NCI-H524 (cell line): ENCODE measurements around the gene ZFR.
"Not testable (repeated sequence)": the region's sequence is repeated elsewhere in the genome, so short reads cannot be mapped to it uniquely, and the experiment has no call there.

ENCODE experiments used
- DNase-seq, 2 experiments: peaks; one replicate each; lab custom pipeline; 2025; lab: John Stamatoyannopoulos, UW

The ZFR gene

GRCh38 chr5:32444431-32445286, at the start of gene ZFR:
TSS of gene ZFR (minus strand) at chr5:32444740. CDS start at chr5:32444658, 82 bp downstream.
- peak; percentile 80 to 92 for DNase-seq

DNA sequence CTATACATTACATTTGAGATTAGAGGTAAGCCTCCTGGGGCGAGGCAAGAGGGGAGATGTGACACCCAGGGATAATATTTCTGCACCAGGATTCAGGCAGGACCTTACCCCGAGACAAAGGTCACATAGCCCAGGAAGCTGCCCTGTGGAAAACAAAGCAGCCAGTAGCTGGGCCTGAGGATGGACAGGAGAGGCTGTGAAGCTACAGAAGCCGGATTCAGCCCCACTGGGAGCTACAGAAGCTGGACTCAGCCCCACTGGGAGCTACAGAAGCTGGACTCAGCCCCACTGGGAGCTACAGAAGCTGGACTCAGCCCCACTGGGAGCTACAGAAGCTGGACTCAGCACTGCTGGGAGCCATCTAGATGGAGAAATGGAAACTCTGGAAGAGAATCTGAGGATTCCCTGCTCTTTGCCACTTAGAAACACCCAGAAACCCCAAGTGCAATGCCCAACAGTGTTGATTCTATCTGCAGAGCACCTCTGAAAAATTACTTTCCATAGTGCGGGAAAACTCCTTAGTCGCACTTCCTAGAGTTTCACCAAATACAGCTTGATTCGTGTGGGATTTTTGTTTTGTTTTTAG, 46.5 kb upstream of the ZFR start:
- no peak for DNase-seq

DNA sequence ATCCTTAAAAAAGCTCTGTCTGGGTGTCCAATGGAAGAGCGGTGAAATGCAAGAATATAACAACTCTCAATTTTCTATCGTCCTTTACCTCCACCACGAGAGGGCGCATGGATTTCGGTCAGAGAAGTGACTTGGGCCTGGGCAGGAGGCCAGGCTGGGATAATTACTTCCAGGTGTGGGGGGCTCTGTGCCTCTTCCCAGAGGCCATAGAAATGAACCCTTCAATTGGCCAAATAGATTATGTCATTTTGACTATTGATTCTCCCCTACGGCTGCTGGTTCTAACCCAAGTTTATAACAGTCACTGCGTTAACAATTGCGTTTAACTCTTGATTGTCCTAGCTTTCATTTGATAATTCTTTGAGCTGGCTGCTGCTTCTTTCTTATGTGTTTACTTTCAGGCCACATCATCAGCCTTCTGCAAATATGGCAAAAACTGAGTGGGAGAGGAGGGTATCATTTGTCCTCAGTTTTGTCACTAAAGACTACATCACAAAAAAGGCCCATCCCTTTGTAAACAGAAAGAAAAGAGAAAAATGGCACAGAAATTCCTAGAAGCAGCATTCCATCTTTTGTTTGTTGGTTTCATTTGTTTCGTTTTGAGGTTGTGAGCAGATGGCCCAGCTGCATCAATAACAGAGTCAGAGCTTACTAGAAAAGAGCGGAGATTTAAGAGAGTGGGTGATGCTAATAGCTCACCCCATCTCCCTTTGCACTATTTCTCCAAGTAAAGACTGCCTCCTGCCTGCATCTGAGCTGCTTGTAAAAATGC, 45.4 kb upstream of the ZFR start:
- DNase-seq, result peak; percentile 82 to 93

- no peak for DNase-seq
These were observed 42.9 kb upstream of the ZFR start for GRCh38 chr5:32487424-32487823.

DNA sequence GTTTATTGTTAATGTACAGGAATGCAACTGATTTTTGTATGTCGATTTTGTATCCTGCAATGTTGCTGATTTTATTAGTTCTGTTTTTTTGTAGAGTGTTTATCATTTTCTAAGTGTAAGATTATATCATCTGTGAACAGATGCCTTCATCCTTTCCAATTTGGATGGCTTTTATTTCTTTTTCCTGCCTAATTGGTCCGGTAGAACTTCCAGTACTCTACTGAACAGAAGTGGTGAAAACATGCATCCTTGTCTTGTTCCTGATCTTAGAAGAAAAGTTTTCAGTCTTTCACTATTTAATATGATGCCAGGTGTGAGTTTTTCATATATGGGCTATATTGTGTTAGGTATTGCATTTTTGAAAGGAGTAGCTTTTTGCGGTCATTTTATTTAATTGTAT, 42.5 kb upstream of the ZFR start:
- DNase-seq, result no peak

DNA sequence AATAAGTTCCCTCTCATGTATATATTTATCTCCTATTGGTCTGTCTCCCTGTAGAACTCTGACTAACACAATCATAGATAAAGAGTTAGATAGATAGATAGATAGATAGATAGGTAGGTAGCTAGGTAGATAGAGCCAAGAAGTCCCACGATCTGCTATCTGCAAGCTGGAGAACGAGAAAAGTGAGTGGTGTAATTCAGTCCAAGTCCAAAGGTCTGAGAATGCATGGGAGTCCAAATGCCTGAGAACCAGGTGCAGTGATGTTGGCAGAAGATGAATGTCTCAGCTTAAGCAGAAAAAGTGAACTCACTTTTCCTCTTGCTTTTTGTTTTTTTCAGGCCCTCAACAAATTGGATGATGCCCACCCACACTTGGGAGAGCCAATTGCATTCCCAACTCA, 37.7 kb upstream of the ZFR start:
- no peak for DNase-seq

DNA sequence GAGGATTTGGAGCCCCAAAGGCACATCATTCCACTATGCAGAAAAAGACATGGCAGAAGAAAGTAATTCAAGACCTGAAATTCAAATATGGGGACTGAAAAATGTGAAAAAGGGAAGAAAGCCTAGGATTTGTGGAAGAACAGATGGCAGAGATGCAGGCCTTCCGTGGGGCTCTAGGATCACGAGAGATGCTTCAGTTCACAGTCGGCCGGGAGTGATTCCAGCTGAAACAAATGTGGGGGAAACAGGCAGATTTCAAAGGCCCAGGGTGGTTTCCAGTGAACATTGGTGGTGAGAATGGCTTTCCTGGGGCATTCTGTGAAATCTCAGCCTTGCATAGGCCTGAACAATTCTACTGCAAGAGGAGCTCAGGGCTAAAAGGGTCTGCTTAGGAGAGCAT, 34.6 kb upstream of the ZFR start:
- DNase-seq, result no peak

- DNase-seq, result peak in 1 of 2 experiments; percentile 41
These were observed 32.4 kb upstream of the ZFR start for GRCh38 chr5:32476891-32477290.

- DNase-seq, result peak; percentile 55 to 77
These were observed 31.0 kb upstream of the ZFR start for GRCh38 chr5:32475334-32476097.

DNA sequence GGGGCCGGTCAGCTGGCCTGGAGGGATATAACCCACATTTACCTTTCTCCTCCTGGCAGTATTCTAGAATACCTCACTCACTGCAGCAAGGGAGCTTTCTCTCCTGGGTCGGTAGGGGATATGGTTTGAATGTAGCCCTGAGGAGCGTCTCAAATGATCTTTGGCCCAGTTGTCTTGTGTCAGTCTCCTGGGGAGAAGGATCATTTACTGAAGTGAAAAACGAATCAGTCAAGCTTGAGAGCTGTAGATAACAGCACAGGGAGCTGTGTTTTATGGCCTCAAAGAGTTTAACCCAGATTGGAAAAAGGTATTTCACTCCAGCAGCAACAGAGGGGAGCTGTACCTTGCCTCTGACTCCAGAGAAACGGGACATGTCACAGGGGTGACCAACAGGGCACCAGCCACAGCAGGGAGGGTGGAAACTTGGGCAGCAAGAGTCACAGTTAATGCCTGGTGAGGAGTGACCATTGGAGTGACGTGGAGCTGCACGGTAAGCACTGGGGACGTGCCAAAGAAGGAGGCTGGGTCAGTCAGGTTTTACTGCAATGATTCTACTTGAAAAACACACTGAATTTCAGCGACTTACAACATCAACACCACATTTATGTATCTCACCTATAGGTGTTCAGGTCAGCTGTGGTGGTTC, 29.8 kb upstream of the ZFR start:
- DNase-seq, result no peak

DNA sequence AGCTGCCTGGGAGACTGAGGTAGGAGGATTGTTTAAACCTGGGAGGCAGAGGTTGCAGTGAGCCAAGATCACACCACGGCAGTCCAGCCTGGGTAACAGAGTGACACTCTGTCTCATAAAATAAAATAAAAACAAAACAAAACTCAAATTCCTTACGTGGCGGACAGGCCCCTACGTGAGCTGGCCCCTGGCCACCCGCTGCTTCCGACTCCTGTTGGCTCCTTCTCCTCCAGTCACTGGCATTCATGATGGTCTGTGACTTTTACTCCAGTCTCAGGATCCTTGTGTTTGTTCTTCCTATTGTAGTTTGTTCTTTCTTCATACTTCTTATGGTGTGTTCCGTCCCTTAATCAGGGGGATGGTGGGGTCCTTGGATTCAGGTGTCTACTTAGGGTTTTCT, 28.5 kb upstream of the ZFR start:
- DNase-seq, result no peak

DNA sequence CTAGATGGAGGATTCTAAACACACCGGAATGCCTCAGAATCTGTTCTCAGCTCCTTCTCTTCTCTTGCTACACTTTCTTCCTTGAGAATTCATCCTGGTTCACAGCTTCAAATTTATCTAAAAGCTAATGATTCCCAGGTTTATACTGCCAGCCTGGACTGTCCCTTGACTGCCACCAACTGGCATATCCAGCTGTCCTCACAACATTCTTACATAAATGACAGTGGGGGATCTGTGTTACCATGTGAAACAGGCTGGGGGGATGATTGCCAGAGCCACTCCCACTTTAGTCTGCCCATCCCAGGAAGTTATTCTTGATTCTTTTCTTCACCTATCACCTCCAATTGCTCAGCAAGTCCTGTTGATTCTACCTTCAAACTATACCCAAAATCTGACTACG, 27.2 kb upstream of the ZFR start:
- DNase-seq, result peak in 1 of 2 experiments; percentile 66

GRCh38 chr5:32465076-32465475, 20.5 kb upstream of the ZFR start:
- no peak for DNase-seq

- DNase-seq, result no peak
These were observed 18.1 kb upstream of the ZFR start for GRCh38 chr5:32462618-32463017.

GRCh38 chr5:32461441-32462120, 17.0 kb upstream of the ZFR start:
- no peak for DNase-seq

GRCh38 chr5:32460702-32461101, 16.2 kb upstream of the ZFR start:
- DNase-seq, result no peak

GRCh38 chr5:32458880-32459495, 14.4 kb upstream of the ZFR start:
- DNase-seq, result no peak

DNA sequence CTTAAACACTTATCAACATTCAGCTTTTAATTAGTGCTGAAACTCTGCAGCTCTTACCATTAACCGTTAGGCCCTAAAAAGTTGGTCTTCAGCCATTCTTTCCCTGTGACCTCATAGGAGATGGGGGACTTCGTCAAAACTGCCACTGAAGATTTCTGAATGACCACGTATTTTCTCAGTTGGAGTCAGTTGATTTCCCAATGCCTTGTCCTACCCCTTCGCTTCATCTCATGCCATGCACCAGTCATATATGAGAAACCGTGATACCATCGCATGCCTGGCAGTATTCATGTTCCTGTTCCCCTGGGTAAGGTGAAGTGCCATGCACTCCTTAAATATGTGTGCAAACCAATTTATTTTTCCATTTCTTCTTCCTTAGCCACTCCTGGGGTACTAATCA, 10.8 kb upstream of the ZFR start:
- DNase-seq, result no peak

- DNase-seq, result no peak
These were observed 10.3 kb upstream of the ZFR start for GRCh38 chr5:32454821-32455220.

GRCh38 chr5:32453916-32454315, 9.4 kb upstream of the ZFR start:
- DNase-seq, result no peak

DNA sequence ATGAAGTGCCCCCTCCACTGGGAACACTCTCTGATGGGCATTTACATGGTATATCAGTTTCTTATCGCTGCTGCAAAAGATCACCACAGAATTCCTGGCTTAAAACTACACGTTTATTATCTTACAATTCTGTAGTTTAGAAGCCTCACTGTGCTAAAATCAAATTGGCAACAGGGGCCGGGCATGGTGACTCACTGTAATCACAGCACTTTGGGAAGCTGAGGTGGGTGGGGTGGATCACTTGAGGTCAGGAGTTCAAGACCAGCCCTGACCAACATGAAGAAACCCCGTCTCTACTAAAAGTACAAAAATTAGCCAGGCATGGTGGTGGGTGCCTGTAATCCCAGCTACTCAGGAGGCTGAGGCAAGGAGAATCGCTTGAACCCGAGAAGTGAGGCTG, 7.8 kb upstream of the ZFR start:
- not testable (repeated sequence) for DNase-seq
